Measurements from ENCODE around the gene GLIPR1.

GLIPR1 gene

DNA sequence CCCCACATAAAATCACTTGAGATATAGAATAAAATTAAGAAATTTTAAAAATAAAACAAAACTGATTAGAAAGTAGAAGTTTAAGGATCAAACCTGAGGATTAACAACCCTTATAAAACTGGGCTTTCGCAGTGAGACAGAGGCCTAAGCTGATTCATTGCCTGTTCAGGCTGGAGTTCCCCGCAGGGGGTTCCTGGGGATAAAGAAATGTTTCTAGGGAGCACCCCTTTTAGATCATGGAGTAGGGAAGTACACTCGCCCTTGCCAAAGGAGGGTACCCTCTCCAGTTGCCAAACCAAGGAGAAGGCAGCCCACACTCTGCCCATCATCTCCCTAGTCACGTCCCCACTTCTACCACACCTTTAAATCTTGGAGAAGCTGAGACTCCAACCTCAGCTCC, 6.8 kb downstream of the GLIPR1 start:
- no peak overlapping the region for H3K4me3 ChIP-seq (ENCODE audit: low read depth, low read length)
- no peak for TF ChIP-seq CTCF (IDR thresholded peaks at IDR 0.05; ENCODE audit: borderline replicate concordance, insufficient read depth, low read depth, low read length)

DNA sequence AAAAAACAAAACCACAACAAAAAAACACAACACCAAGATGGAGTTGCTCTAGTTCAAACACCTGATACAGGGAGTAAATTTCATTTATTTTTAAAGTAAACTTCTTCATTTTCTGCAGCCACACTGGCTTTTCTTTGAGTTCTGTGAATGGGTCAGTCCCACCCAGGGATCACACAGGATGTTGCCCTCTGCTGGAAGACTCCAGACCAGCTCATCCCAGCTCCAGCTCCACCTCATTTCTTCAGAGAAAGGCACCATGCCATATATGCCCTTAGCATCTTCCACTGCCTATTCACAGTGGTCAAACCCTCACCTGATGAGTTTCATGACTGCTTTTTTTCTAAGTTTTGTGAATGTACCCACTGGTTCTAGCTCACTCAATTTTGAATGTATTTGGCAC, 8.0 kb downstream of the GLIPR1 start:
- no peak overlapping the region for H3K4me3 ChIP-seq (ENCODE audit: low read depth, low read length)
- peak; percentile 43; the same call in 1 of the 2 replicates for TF ChIP-seq CTCF (IDR thresholded peaks at IDR 0.05; ENCODE audit: borderline replicate concordance, insufficient read depth, low read depth, low read length)

DNA sequence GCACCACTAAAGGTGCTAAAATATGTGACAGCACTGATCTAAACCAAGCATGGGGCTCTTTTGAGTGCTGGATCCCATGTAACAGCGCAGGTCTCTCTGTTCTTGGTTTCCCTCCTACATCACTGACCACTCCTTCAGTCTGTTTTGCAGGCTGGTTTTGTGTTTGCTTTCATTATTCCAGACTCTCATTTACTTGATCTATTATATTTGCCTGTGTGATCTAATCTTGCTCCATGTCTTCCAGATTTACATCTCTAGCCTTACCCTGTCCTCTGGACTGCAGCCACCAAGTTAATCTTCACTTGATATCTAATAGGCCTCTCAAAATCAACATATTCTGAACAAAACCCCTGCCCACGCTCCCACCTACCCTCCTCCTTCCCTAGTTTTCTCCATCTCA, 8.6 kb downstream of the GLIPR1 start:
- TF ChIP-seq CTCF (IDR thresholded peaks at IDR 0.05; ENCODE audit: borderline replicate concordance, insufficient read depth, low read depth, low read length): no peak
- no peak overlapping the region for H3K4me3 ChIP-seq (ENCODE audit: low read depth, low read length)

- no peak for TF ChIP-seq CTCF (IDR thresholded peaks at IDR 0.05; ENCODE audit: borderline replicate concordance, insufficient read depth, low read depth, low read length)
- H3K4me3 ChIP-seq (ENCODE audit: low read depth, low read length): no peak overlapping the region
Measured at GRCh38 chr12:75489613-75490210, 9.2 kb downstream of the GLIPR1 start.

DNA sequence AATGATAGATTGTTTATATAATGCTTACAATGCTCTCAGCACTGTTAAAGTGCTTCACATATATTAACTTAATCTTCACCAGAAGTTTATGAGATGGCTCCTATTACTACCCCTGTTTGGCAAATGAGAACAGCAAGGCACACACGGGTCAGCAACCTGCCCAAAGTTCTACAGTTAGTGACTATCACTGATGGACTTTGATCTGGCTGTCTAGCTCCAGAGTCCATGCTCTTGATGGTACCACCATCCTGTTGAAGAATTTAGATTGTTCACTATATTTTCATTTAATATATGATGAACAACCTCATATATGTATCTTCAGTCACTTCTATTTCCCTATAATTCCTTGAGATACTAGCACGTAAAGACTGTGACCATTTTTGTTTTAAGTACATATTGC, 10.6 kb downstream of the GLIPR1 start:
- no peak for TF ChIP-seq CTCF (IDR thresholded peaks at IDR 0.05; ENCODE audit: borderline replicate concordance, insufficient read depth, low read depth, low read length)
- no peak overlapping the region for H3K4me3 ChIP-seq (ENCODE audit: low read depth, low read length)

- no peak overlapping the region for H3K4me3 ChIP-seq (ENCODE audit: low read depth, low read length)
- TF ChIP-seq CTCF (IDR thresholded peaks at IDR 0.05; ENCODE audit: borderline replicate concordance, insufficient read depth, low read depth, low read length): no peak
Measured at GRCh38 chr12:75503459-75503858, 22.9 kb downstream of the GLIPR1 start.

DNA sequence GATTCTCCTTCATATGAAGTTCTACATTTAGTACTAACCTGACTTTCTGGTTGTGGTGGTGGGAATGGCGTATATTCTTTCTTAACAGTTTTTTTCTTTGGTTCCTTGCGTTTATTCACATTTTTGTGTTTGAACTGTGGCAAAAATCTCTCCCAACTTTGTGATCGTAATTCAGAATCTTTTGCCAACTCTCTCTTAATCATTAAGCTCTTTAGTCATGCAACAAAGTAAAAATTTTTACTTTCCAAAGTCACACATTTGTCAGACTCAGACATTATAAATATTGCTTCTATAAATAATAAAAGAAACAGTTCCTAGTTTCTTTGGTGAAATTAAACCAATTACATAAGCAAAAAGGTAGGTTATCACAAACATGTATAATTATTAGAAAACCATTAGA, 23.3 kb downstream of the GLIPR1 start:
- no peak overlapping the region for H3K4me3 ChIP-seq (ENCODE audit: low read depth, low read length)
- no peak for TF ChIP-seq CTCF (IDR thresholded peaks at IDR 0.05; ENCODE audit: borderline replicate concordance, insufficient read depth, low read depth, low read length)

Data from GM12875 (cell line).